HepG2 (cell line): ENCODE data around the gene DNALI1. TPM values are rescaled to one million over a fixed set of nuclear protein-coding genes. Genes with fewer than 3 reads are reported as not detected.
A peak's percentile ranks its signal among the peaks of the same experiment; 100 is the strongest.

ENCODE experiments used
- CAMTA2 ChIP-seq: sonication (generic); formaldehyde crosslinking; IDR thresholded peaks from 2 replicates; pipeline ENCODE4 v1.4.0; 2020; ENCODE audit warnings: mild to moderate bottlenecking, missing genetic modification reagents, borderline replicate concordance
- ESRRA ChIP-seq: sonication (generic); formaldehyde crosslinking; IDR thresholded peaks from 2 replicates; pipeline ENCODE4 v1.5.1; 2020; ENCODE audit warnings: mild to moderate bottlenecking, low read depth, missing genetic modification reagents
- HINFP ChIP-seq: sonication (generic); formaldehyde crosslinking; IDR thresholded peaks from 2 replicates; pipeline ENCODE4 v1.4.0; 2020; ENCODE audit warnings: low read depth, mild to moderate bottlenecking, missing genetic modification reagents
- KIAA2018 ChIP-seq: sonication (generic); formaldehyde crosslinking; IDR thresholded peaks from 2 replicates; pipeline ENCODE4 v1.5.0; 2020; ENCODE audit warnings: mild to moderate bottlenecking, missing genetic modification reagents, borderline replicate concordance
- NR2C2 ChIP-seq: sonication (generic); formaldehyde crosslinking; IDR thresholded peaks from 2 replicates; pipeline ENCODE4 v1.4.0; 2020; ENCODE audit warnings: missing genetic modification reagents, mild to moderate bottlenecking, moderate library complexity, borderline replicate concordance
- NR2F6 ChIP-seq, 2 experiments: IDR thresholded peaks; 2 replicates each; pipeline ENCODE4 v1.6.1; 2016; ENCODE audit warnings: antibody characterized with exemption in 1 of 2, mild to moderate bottlenecking in 1 of 2
- ZNF230 ChIP-seq: sonication (generic); formaldehyde crosslinking; IDR thresholded peaks from 2 replicates; pipeline ENCODE4 v1.4.0; 2020; ENCODE audit warnings: mild to moderate bottlenecking, missing genetic modification reagents
- ZNF264 ChIP-seq: sonication (generic); formaldehyde crosslinking; IDR thresholded peaks from 2 replicates; pipeline ENCODE4 v1.4.0; 2020; ENCODE audit warnings: missing genetic modification reagents
- ZNF557 ChIP-seq: sonication (generic); formaldehyde crosslinking; IDR thresholded peaks from 2 replicates; pipeline ENCODE4 v1.4.0; 2020; ENCODE audit warnings: missing genetic modification reagents
- ZNF574 ChIP-seq: sonication (generic); formaldehyde crosslinking; IDR thresholded peaks from 2 replicates; pipeline ENCODE4 v1.4.0; 2020; ENCODE audit warnings: missing genetic modification reagents
- ZNF770 ChIP-seq: sonication (generic); formaldehyde crosslinking; IDR thresholded peaks from 2 replicates; pipeline ENCODE4 v1.5.0; 2020; ENCODE audit warnings: mild to moderate bottlenecking, missing genetic modification reagents
- ZSCAN21 ChIP-seq: sonication (generic); formaldehyde crosslinking; IDR thresholded peaks from 2 replicates; pipeline ENCODE4 v1.8.0; 2022; ENCODE audit warnings: mild to moderate bottlenecking, missing genetic modification reagents, moderate library complexity, borderline replicate concordance
- polyA plus RNA-seq, 8 experiments: library from polyadenylated mRNA; depleted of rRNA in 3 of 8; stranded (reverse) in 7 of 8; unstranded in 1 of 8; fragments of >200 nt; fragmentation: Illumina TruSeq in 4 of 8; extraction: Trizol in 4 of 8; gene quantifications; 2 replicates each; pipeline versions ENCODE4 v1.2.1 to v1.2.3, GENCODE V29; 2011 to 2016; ENCODE audit warnings: low read depth in 4 of 8, missing spikeins in 1 of 8, mixed read lengths in 1 of 8; ENCODE audit not compliant: insufficient read depth in 1 of 8
- total RNA-seq, 5 experiments: library from RNA; depleted of rRNA; stranded (reverse); fragments of >200 nt; fragmentation: Illumina TruSeq; extraction: Trizol; gene quantifications; 2 replicates each; pipeline ENCODE4 v1.2.3, GENCODE V29; 2016; ENCODE audit warnings: low read depth in 1 of 5

Gene DNALI1
- total and polyA plus RNA-seq, 2 of the 13 experiments (the other 11 are each of a cell fraction or from before 2014, with no cell fraction given) = 0.42 to 0.70 TPM

- peak; percentile 87 for TF ChIP-seq ZNF574 (CRISPR knock-in tag)
- peak; percentile 61 for TF ChIP-seq NR2F6 (IDR thresholded peaks at IDR 0.05)
- TF ChIP-seq NR2F6 (CRISPR knock-in tag; IDR thresholded peaks at IDR 0.05) = peak; percentile 42; the same call in 1 of the 2 replicates
- peak; percentile 59; the same call in 1 of the 2 replicates for TF ChIP-seq ZNF230
- peak; percentile 82 for TF ChIP-seq ZNF264
- 0 out of 2 replicates have a peak, but pooled peaks have one; percentile 32 for TF ChIP-seq CAMTA2
- peak; percentile 74; the same call in 1 of the 2 replicates for TF ChIP-seq ZSCAN21 (CRISPR knock-in tag)
- TF ChIP-seq ESRRA (CRISPR knock-in tag) = no peak; the same call in 1 of the 2 replicates
- peak; percentile 72; the same call in 1 of the 2 replicates for TF ChIP-seq ZNF770 (CRISPR knock-in tag)
- peak; percentile 48; the same call in 1 of the 2 replicates for TF ChIP-seq HINFP (CRISPR knock-in tag)
- peak; percentile 96 for TF ChIP-seq ZNF557 (CRISPR knock-in tag)
- peak; percentile 76 for TF ChIP-seq NR2C2 (CRISPR knock-in tag)
- 0 out of 2 replicates have a peak, but pooled peaks have one; percentile 86 for TF ChIP-seq KIAA2018 (CRISPR knock-in tag)
Observed at GRCh38 chr1:37514350-37515184, 42.2 kb upstream of the DNALI1 start, which contains the start of gene MEAF6 (continued).
